Measurements from ENCODE around the gene LY6G6F.

DNA sequence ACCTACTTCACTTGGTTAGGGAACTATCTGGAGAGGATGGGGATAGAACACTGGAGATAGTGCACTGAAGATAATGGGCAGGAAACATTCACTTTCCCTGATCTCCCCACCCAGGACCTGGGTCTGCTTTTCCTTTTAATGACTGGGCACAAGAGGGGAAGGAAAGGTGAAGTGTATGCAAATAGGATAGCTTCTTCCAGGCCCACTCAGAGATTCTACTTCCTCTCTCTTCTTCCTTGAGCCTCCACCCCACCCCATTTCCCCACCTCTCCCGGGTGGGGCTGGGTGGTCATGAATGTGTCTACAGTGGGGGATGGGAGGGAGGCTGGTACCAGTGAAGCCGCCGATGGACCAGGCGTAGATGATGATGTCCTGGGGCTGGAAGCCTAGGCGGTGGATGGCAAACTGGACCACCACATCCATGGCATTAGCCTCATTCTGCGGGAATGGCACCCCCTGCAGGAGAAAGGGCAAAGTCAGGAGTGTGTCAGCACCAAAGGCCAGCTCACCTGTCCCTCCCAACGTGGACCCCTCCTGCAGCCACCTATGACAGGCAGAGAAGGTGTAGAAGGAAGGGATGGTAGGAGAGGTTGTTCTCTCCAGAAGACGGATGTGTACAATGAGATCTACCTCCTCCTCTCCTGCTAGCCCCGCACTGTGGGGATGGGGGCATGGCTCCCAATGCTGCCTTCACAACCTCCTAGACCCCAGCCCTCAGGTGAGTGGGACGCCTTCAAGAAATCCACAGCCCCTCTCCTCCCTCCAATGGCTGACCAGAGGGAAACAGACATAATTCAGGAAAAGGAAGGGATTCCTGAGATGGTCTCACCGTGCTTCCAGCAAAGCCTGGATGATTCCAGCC, 17.2 kb upstream of the LY6G6F start:
- TF ChIP-seq, protein P1, sequence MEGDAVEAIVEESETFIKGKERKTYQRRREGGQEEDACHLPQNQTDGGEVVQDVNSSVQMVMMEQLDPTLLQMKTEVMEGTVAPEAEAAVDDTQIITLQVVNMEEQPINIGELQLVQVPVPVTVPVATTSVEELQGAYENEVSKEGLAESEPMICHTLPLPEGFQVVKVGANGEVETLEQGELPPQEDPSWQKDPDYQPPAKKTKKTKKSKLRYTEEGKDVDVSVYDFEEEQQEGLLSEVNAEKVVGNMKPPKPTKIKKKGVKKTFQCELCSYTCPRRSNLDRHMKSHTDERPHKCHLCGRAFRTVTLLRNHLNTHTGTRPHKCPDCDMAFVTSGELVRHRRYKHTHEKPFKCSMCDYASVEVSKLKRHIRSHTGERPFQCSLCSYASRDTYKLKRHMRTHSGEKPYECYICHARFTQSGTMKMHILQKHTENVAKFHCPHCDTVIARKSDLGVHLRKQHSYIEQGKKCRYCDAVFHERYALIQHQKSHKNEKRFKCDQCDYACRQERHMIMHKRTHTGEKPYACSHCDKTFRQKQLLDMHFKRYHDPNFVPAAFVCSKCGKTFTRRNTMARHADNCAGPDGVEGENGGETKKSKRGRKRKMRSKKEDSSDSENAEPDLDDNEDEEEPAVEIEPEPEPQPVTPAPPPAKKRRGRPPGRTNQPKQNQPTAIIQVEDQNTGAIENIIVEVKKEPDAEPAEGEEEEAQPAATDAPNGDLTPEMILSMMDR (IDR thresholded peaks at IDR 0.05), result no peak
- TF ChIP-seq EZH2 (IDR thresholded peaks at IDR 0.05; ENCODE audit: borderline replicate concordance, insufficient read depth, low read depth, low read length, poor library complexity, severe bottlenecking), result no peak
